B cell (primary cell): Measurements from ENCODE around the gene MTHFD1. TPM values are rescaled to one million over a fixed set of nuclear protein-coding genes. Genes with fewer than 3 reads are reported as not detected.

Experiments
- ATAC-seq: fragments of 200-7000 bp; cut with Tn5 transposase; one replicate; pipeline ENCODE4 v1.10.0; 2021; ENCODE audit warnings: low read depth, mild to moderate bottlenecking, moderate number of reproducible peaks, moderate library complexity
- CTCF ChIA-PET: fragments of 350-600 bp; sonication (Branson Sonifier 250); formaldehyde crosslinking; loops from one replicate; lab custom pipeline; 2021; ENCODE audit warnings: antibody characterized with exemption, inconsistent platforms; lab: Charles Lee
- POLR2A ChIA-PET: fragments of 350-600 bp; sonication (Branson Sonifier 250); formaldehyde crosslinking; loops from one replicate; lab custom pipeline; 2021; ENCODE audit warnings: antibody characterized with exemption; lab: Charles Lee
- DNase-seq: peaks from one replicate; pipeline ENCODE4 v3.0.0; 2013
- H2AFZ ChIP-seq: 2 replicates; pipeline ENCODE4 v1.6.1; 2012; ENCODE audit warnings: mild to moderate bottlenecking, low read depth, low read length; ENCODE audit not compliant: insufficient read depth, poor library complexity, severe bottlenecking
- H3K27ac ChIP-seq, 2 donors: 1 replicate in 1 of 2; 2 replicates in 1 of 2; pipeline ENCODE4 v1.5.1; 2012 to 2013; ENCODE audit warnings: low read length in 2 of 2, mild to moderate bottlenecking in 2 of 2, moderate library complexity in 1 of 2
- H3K27me3 ChIP-seq, 4 experiments: fragments of 200-600 bp in 1 of 4; sonication (generic) in 1 of 4; replicated peaks in 1 of 4; 1 replicate in 2 of 4; 2 replicates in 2 of 4; pipeline versions ENCODE4 v1.6.1 to v1.7.0; 2013 to 2016; ENCODE audit warnings: low read length in 3 of 4, mild to moderate bottlenecking in 2 of 4, mixed read lengths in 1 of 4, moderate library complexity in 1 of 4; ENCODE audit not compliant: insufficient read depth in 4 of 4, control insufficient read depth in 3 of 4; ENCODE audit errors: control extremely low read depth in 1 of 4
- H3K36me3 ChIP-seq, 2 experiments: replicated peaks in 1 of 2; 1 replicate in 1 of 2; 2 replicates in 1 of 2; pipeline versions ENCODE4 v1.6.1 to v1.7.1; 2013; ENCODE audit warnings: low read length in 1 of 2; ENCODE audit not compliant: insufficient read depth in 2 of 2, control insufficient read depth in 1 of 2; ENCODE audit errors: control extremely low read depth in 1 of 2, extremely low read depth in 1 of 2
- H3K4me1 ChIP-seq, 2 donors: fragments of 200-600 bp in 1 of 2; sonication (generic) in 1 of 2; 1 replicate in 1 of 2; 2 replicates in 1 of 2; pipeline versions ENCODE4 v1.5.1 to v1.6.1; 2013 to 2017; ENCODE audit warnings: low read length in 2 of 2; ENCODE audit not compliant: control insufficient read depth in 2 of 2, insufficient read depth in 2 of 2
- H3K4me2 ChIP-seq: replicated peaks from 2 replicates; pipeline ENCODE3; 2012; ENCODE audit warnings: mild to moderate bottlenecking, low read depth, low read length; ENCODE audit not compliant: poor library complexity, severe bottlenecking
- H3K4me3 ChIP-seq, 5 experiments: fragments of 200-600 bp in 1 of 5; sonication (generic) in 1 of 5; 1 replicate in 3 of 5; 2 replicates in 2 of 5; pipeline versions ENCODE4 v1.5.1 to v1.7.0; 2011 to 2016; ENCODE audit warnings: low read length in 4 of 5, mild to moderate bottlenecking in 4 of 5, low read depth in 2 of 5, control low read depth in 1 of 5, moderate library complexity in 1 of 5; ENCODE audit not compliant: insufficient read depth in 1 of 5; ENCODE audit errors: control extremely low read depth in 1 of 5, extremely low read depth in 1 of 5
- H3K79me2 ChIP-seq: fragments of 200-600 bp; sonication (generic); one replicate; pipeline ENCODE4 v1.6.0; 2016; ENCODE audit warnings: low read length; ENCODE audit not compliant: control insufficient read depth, insufficient read depth
- H3K9ac ChIP-seq: fragments of 200-600 bp; sonication (generic); 2 replicates; pipeline ENCODE4 v1.6.1; 2017; ENCODE audit warnings: mild to moderate bottlenecking, low read length, moderate library complexity
- H3K9me3 ChIP-seq, 3 donors: one replicate each; pipeline versions ENCODE4 v1.6.1 to v1.7.1; 2013; ENCODE audit warnings: low read length in 2 of 3; ENCODE audit not compliant: control insufficient read depth in 2 of 3, insufficient read depth in 1 of 3; ENCODE audit errors: control extremely low read depth in 1 of 3
- H4K20me1 ChIP-seq: 2 replicates; pipeline ENCODE4 v1.6.0; 2012; ENCODE audit warnings: mild to moderate bottlenecking, low read length; ENCODE audit not compliant: insufficient read depth, control insufficient read depth, poor library complexity, severe bottlenecking
- H3K27ac Mint-ChIP-seq: one replicate; pipeline ENCODE4 v1.8.0; 2021; ENCODE audit warnings: mixed read lengths
- H3K27me3 Mint-ChIP-seq: one replicate; pipeline ENCODE4 v1.8.0; 2021; ENCODE audit warnings: mixed read lengths
- H3K4me1 Mint-ChIP-seq: one replicate; pipeline ENCODE4 v1.8.0; 2021; ENCODE audit warnings: mixed read lengths
- H3K4me3 Mint-ChIP-seq: one replicate; pipeline ENCODE4 v1.8.0; 2021; ENCODE audit warnings: mixed read lengths
- H3K9me3 Mint-ChIP-seq: one replicate; pipeline ENCODE4 v1.8.0; 2022; ENCODE audit warnings: mixed read lengths; ENCODE audit not compliant: insufficient read depth
- CTCF ChIP-seq: fragments of 200-600 bp; IDR thresholded peaks from one replicate; pipeline ENCODE4 v1.8.0; 2022; ENCODE audit warnings: antibody characterized with exemption, mild to moderate bottlenecking
- EZH2 ChIP-seq: IDR thresholded peaks from 2 replicates; pipeline ENCODE4 v1.6.1; 2012; ENCODE audit warnings: borderline replicate concordance, low read depth, mild to moderate bottlenecking, moderate library complexity, low read length; ENCODE audit not compliant: insufficient read depth, poor library complexity, severe bottlenecking
- WGBS: methylation state at CpG from one replicate; pipeline ENCODE4 v1.1.5; 2013; ENCODE audit warnings: missing lambda C conversion rate; ENCODE audit not compliant: insufficient coverage; 5-methylcytosine and 5-hydroxymethylcytosine counted together
- intact Hi-C: fragments of 100-400 bp; cut with micrococcal nuclease; formaldehyde crosslinking; loops from one replicate; pipeline ENCODE4 v1.10.0; 2022
- polyA plus RNA-seq: library from polyadenylated mRNA; depleted of rRNA; stranded (reverse); fragments of >200 nt; gene quantifications from 2 replicates; pipeline ENCODE4 v1.2.3, GENCODE V29; 2012
- total RNA-seq, 2 donors: library from RNA; stranded (reverse); fragments of 120-200 nt in 1 of 2; gene quantifications; 1 replicate in 1 of 2; 2 replicates in 1 of 2; pipeline versions ENCODE4 v1.2.3 to v1.2.4, GENCODE V29; 2013 to 2022

Gene MTHFD1
- total and polyA plus RNA-seq, 2 donors (not counting 1 experiment from before 2014, with no cell fraction given), result 32.3 to 51.3 TPM

GRCh38 chr14:64369201-64369600 lies 19.0 kb upstream of the MTHFD1 start:
- H3K4me3 Mint-ChIP-seq, result no peak overlapping the region
- no peak overlapping the region for H3K27ac Mint-ChIP-seq
- H3K27me3 ChIP-seq, result no peaks in the 10 kb centered on the region
- H3K4me2 ChIP-seq, result no peak overlapping the region
- no peaks in the 10 kb centered on the region for H3K79me2 ChIP-seq
- ChIA-PET CTCF (interaction anchor here (0.7 kb wide), 1 partner anchor 110 kb away, joined by 3 read pairs; no protein-coding TSS in a partner anchor), POLR2A (no interaction called here)
- no CpG with 5 or more reads among the region's 2 CpGs for WGBS
- no peaks in the 10 kb centered on the region for H3K4me1 ChIP-seq
- H3K9me3 ChIP-seq, result no peaks in the 10 kb centered on the region
- no peak overlapping the region for H3K4me3 ChIP-seq
- H3K36me3 ChIP-seq, result no peaks in the 10 kb centered on the region
- DNase-seq, result no peak
- H3K9me3 Mint-ChIP-seq, result no peaks in the 10 kb centered on the region
- H3K4me1 Mint-ChIP-seq, result no peaks in the 10 kb centered on the region
- ATAC-seq, result no peak
- no peaks in the 10 kb centered on the region for H4K20me1 ChIP-seq
- H3K27me3 Mint-ChIP-seq, result no peaks in the 10 kb centered on the region
- H3K9ac ChIP-seq, result no peak overlapping the region
- no peak overlapping the region for H3K27ac ChIP-seq
- no peak overlapping the region for H2AFZ ChIP-seq
- TF ChIP-seq EZH2 (no peak), CTCF (no peak)
- intact Hi-C loops, result no loop called here

- POLR2A ChIA-PET, result interaction anchor here (0.6 to 2.5 kb wide), 9 partner anchors 48 to 844 kb away, joined by 3 to 19 read pairs (median 5); partner anchors contain the start of genes PPP2R5E, ZBTB1 and ZBTB25
- TF ChIP-seq CTCF (no peak), EZH2 (no peak)
- Histone ChIP-seq H3K4me2 (peak overlapping the region; percentile 92), H3K4me3 (peak overlapping the region; percentile 68 to 93 (median 84)), H3K4me1 (peaks cover 25 to 32% of the 10 kb centered on the region in 2 donors), H3K27ac (peak overlapping the region; percentile 75 to 80), H3K36me3 (peaks cover 0 to 7% of the 10 kb centered on the region in 2 experiments), H3K9ac (peak overlapping the region; percentile 88), H3K79me2 (peaks cover 50% of the 10 kb centered on the region), H3K9me3 (no peaks in the 10 kb centered on the region), H3K27me3 (no peaks in the 10 kb centered on the region), H2AFZ (peak overlapping the region; percentile 93), H4K20me1 (peaks cover 7% of the 10 kb centered on the region)
- peaks cover 40% of the 10 kb centered on the region for H3K4me1 Mint-ChIP-seq
- no peaks in the 10 kb centered on the region for H3K9me3 Mint-ChIP-seq
- DNase-seq (no peak), ATAC-seq (no peak)
- intact Hi-C loops, result loop anchor here (5.0 kb wide), 2 partner anchors 660 to 1025 kb away; partner anchors contain the start of genes FUT8 and SGPP1
- peak overlapping the region; percentile 93 for H3K4me3 Mint-ChIP-seq
- no peaks in the 10 kb centered on the region for H3K27me3 Mint-ChIP-seq
- H3K27ac Mint-ChIP-seq, result peak overlapping the region; percentile 95
- WGBS, result 3% methylated on average over 27 of the region's 28 CpGs
- CTCF ChIA-PET, result interaction anchor here (0.6 to 1.3 kb wide), 8 partner anchors 11 to 245 kb away, joined by 3 to 4 read pairs (median 3); partner anchors contain the start of gene ZBTB1
These were observed 846 bp upstream of the MTHFD1 start for GRCh38 chr14:64387232-64387781.
